ENCODE results near the gene CUX1. TPM values are rescaled to one million over a fixed set of nuclear protein-coding genes. Genes with fewer than 3 reads are reported as not detected.

CUX1 gene
- total RNA-seq, 1 donor from 2014 or later: 56.5 TPM

GRCh38 chr7:102266541-102266940 is 449.1 kb downstream of the CUX1 start:
- Mint-ChIP-seq H3K4me3 (ENCODE audit: unreplicated experiment) (no peak overlapping the region), H3K27me3 (ENCODE audit: unreplicated experiment) (peaks cover 7% of the 10 kb centered on the region), H3K27ac (ENCODE audit: unreplicated experiment) (no peak overlapping the region)

GRCh38 chr7:102268635-102269034 is 451.2 kb downstream of the CUX1 start:
- DNase-seq: no peak
- Mint-ChIP-seq H3K27me3 (ENCODE audit: unreplicated experiment) (peaks cover 13% of the 10 kb centered on the region), H3K4me3 (ENCODE audit: unreplicated experiment) (no peak overlapping the region), H3K9me3 (ENCODE audit: unreplicated experiment) (peaks cover 7% of the 10 kb centered on the region), H3K27ac (ENCODE audit: unreplicated experiment) (no peak overlapping the region), H3K4me1 (ENCODE audit: low read depth, unreplicated experiment) (peaks cover 3% of the 10 kb centered on the region), H3K36me3 (ENCODE audit: unreplicated experiment) (no peaks in the 10 kb centered on the region)
- no peak for TF ChIP-seq CTCF (IDR thresholded peaks at IDR 0.05; ENCODE audit: partially characterized antibody, unreplicated experiment)

More at GRCh38 chr7:102266541-102266940, 449.1 kb downstream of the CUX1 start:
- Mint-ChIP-seq H3K4me1 (ENCODE audit: low read depth, unreplicated experiment) (no peaks in the 10 kb centered on the region), H3K36me3 (ENCODE audit: unreplicated experiment) (no peaks in the 10 kb centered on the region), H3K9me3 (ENCODE audit: unreplicated experiment) (peaks cover 7% of the 10 kb centered on the region)
- no peak for DNase-seq
- TF ChIP-seq CTCF (IDR thresholded peaks at IDR 0.05; ENCODE audit: partially characterized antibody, unreplicated experiment): no peak

GRCh38 chr7:102270178-102270887 is 452.9 kb downstream of the CUX1 start:
- peaks cover 3% of the 10 kb centered on the region for H3K4me1 Mint-ChIP-seq (ENCODE audit: low read depth, unreplicated experiment)
- no peak overlapping the region for H3K27ac Mint-ChIP-seq (ENCODE audit: unreplicated experiment)
- H3K4me3 Mint-ChIP-seq (ENCODE audit: unreplicated experiment): no peak overlapping the region
- no peak for DNase-seq
- H3K27me3 Mint-ChIP-seq (ENCODE audit: unreplicated experiment): peaks cover 13% of the 10 kb centered on the region
- H3K36me3 Mint-ChIP-seq (ENCODE audit: unreplicated experiment): no peaks in the 10 kb centered on the region
- no peak for TF ChIP-seq CTCF (IDR thresholded peaks at IDR 0.05; ENCODE audit: partially characterized antibody, unreplicated experiment)
- peaks cover 7% of the 10 kb centered on the region for H3K9me3 Mint-ChIP-seq (ENCODE audit: unreplicated experiment)

- Mint-ChIP-seq H3K9me3 (ENCODE audit: unreplicated experiment) (peaks cover 6% of the 10 kb centered on the region), H3K27me3 (ENCODE audit: unreplicated experiment) (peaks cover 11% of the 10 kb centered on the region), H3K36me3 (ENCODE audit: unreplicated experiment) (no peaks in the 10 kb centered on the region), H3K27ac (ENCODE audit: unreplicated experiment) (no peak overlapping the region), H3K4me1 (ENCODE audit: low read depth, unreplicated experiment) (peaks cover 3% of the 10 kb centered on the region), H3K4me3 (ENCODE audit: unreplicated experiment) (no peak overlapping the region)
- DNase-seq: no peak
- TF ChIP-seq CTCF (IDR thresholded peaks at IDR 0.05; ENCODE audit: partially characterized antibody, unreplicated experiment): no peak
Measured at GRCh38 chr7:102271158-102271798, 453.9 kb downstream of the CUX1 start.
